GM12801 (cell line): ENCODE measurements around the gene CPZ.

Source experiments
- TF ChIP-seq, protein P1 (sequence below): IDR thresholded peaks from one replicate; pipeline ENCODE4 v1.5.1; 2011; ENCODE audit warnings: control low read depth; ENCODE audit not compliant: insufficient read length; ENCODE audit errors: extremely low read depth

The CPZ gene

DNA sequence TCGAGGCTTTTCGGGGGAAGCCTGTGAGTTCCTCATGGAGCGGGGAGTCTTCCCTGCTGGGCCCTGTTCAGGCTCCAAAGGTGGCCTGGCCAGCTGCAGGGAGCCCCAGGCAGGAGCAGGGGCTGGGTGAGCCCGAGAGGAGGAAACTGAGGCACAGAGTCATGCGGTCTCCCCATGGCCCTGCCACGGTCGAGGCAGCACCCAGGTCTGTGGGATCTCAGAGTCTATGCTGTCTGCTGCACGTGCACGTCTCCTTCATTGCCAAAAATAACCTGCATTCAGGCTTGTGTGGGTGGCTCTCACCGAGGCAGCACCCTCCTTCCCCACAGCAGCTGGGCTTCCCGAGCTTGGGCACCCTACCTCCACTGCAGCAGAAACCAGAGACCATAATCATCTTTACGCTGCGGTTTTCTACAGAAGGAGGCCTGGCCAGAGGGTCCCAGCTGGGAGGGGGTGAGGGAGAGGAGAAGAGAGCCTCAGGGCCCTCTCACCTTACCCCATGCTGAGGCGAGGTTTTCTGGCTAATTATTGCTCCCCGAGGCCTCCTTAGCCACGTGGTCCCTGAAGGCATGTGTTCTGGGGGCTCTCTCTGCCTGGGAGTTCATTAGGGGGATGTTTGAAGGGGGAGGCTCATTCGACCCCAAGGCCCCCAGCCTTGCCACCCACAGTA is 64.3 kb downstream of the CPZ start:
- TF ChIP-seq, protein P1, sequence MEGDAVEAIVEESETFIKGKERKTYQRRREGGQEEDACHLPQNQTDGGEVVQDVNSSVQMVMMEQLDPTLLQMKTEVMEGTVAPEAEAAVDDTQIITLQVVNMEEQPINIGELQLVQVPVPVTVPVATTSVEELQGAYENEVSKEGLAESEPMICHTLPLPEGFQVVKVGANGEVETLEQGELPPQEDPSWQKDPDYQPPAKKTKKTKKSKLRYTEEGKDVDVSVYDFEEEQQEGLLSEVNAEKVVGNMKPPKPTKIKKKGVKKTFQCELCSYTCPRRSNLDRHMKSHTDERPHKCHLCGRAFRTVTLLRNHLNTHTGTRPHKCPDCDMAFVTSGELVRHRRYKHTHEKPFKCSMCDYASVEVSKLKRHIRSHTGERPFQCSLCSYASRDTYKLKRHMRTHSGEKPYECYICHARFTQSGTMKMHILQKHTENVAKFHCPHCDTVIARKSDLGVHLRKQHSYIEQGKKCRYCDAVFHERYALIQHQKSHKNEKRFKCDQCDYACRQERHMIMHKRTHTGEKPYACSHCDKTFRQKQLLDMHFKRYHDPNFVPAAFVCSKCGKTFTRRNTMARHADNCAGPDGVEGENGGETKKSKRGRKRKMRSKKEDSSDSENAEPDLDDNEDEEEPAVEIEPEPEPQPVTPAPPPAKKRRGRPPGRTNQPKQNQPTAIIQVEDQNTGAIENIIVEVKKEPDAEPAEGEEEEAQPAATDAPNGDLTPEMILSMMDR: no peak

DNA sequence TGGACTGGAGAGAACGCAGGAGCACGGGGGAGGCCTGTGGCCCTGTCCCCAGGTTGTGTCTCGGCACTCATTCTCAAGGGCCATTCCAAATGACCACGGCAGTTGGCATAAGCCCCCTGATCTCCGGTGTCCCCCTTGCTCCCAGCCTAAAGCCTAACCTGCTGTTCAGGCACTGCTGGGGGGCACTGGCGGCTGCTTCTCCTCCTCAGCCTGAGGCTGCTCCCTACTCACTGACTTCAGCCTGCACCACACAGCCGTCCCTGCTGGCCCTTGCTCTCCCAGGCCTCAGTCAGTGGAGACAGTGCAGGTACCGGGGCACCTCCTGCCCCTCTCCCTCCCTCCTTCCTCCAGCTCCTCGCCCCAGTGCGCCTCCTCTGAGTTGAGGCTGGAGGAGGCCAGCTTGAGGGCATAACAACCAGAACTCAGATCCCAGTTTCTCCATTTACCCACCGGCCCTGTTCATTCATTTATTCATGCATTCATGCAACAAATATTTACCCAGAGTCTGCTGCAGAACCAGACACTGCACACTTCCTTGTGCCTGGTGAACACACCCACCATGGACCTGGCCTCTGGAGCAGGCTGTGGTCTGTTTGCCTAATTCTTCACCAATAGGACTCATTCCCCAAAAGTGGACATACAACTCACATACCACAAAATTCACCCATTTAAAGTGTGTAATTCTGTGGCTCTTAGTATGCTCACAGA is 65.0 kb downstream of the CPZ start:
- TF ChIP-seq, protein P1: no peak

DNA sequence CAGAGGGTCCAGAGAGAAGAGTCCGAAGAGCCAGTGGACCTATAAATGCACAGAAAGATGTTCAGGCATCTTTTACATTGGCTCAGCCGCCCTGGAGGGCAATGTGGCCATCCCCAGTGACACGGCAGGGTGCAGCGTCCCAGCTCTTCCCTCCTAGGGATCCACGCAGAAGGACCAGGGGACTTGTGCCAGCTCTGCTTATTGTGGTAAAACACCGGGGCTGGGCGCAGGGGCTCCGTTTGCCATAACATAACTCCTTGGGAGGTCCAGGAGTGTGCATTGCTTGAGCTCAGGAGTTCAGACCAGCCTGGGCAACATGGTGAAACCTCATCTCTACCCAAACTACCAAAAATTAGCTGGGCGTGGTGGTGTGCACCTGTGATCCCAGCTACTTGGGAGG is 70.2 kb downstream of the CPZ start:
- TF ChIP-seq, protein P1: no peak

DNA sequence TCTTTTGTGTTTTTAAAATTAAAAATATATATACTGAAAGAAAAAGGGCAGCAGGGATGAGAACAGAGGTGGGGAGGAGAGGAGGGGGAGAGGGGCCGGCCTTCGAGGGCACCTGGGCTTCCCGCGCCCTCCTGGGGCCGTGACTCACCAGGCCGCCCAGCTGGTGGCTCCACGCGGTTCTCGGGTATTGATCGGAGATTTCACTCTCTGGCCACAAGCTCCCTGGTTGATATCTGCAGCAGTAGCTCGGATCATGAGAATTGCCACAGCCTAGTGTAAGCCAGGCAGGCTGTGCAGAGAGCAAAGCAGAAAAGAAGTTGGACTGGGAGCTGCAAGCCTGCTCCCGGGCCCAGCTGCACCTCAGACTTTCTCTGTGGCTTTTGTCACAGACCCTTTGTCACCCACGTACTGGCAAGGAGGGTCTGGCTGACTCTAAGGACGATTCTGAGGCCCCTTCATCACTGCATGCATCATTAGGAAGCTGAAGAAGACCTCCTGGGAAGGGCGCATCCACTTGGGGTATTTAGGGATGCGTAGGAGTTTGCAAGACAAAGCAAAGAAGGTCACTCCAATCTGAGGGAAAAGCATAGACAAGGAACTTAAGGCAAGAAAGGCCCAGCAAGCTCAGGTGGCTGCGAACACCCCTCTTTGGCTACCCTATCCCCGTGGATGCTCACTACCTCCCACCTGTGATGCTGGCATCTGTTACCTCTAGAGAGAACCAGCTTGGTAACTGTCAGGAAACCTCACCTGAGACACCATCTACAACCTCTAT is 71.7 kb downstream of the CPZ start:
- TF ChIP-seq, protein P1: no peak

DNA sequence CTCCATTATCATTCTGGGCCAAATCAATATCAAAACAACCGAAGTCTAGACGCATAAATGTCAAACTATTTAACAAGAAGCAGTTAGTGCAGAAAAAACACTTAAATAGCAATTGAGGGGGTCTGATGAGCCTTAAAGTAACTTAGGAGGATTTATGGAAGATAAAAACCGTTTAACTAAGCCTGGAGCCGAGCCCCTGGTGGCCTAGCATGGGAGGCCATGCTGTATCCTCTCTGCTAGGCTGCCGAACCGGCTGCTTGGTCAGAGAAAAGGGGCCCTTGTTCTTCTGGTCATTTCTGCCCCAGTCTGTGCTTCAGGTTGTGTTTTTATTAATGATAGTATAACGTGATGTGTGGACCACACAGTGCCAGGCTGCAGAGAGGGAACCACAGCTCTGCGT is 72.4 kb downstream of the CPZ start:
- TF ChIP-seq, protein P1: no peak

DNA sequence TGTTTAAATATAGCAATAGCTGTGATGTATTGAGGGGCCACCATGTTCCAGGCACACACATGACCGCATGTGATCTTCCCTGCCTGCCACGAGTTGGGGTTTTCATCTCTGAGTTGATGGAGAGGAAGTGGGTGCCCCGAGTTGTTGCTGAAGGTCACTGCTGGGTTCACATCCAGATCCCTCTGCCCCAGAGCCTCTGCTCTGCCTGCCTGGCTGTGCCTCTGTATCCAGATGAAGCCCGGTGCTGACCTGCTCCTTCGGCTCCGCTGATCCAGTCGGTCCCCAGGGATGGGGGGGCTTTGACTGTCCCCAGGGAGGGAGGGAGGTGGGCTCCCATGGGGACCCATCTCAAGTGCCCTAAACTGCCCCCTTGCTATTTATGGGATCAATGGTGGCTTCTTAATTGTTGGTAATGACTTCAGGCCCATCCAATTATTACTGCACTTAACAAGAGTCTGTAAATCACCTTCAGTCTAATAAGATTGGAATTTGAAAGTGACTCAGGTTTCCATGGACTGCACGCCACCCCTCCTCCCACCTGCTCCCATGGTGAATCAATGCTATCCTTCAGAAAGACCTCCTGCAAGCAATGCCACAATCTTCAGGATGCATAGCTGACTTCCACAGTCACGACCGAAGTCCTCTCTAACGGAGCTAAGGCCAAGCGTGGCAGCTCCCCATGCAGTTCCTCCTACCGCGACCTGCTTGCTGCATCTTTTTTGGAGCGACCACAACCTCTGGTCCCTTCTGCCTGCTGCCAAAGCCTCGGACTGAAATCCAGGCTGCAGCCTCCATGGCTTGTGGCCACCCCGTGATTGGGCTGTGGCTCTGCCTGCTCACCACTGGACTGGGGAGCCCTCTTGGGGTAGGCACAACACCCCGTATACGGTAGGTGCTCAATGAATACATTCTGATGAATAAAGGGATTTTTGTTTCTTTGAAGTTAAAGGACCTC is 73.1 kb downstream of the CPZ start:
- TF ChIP-seq, protein P1: no peak

DNA sequence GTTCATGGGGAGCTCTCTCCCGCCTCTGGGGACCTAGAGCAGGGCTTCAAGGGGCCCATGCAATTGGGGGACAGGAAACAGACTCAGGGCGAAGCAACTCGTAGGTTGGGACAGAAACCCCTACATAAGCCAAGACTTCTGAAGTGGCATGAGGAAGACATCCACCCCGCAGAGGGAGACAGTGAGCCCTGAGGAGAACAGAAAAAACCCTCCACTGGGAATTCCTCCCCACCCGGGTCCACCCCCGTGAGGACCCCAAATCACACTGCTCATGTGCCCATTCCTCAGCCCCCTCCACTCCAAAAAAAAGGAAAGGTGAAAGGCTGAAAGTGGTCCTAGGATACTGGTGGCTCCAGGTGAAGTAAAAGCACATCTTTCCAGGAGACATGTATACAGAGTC is 74.0 kb downstream of the CPZ start:
- TF ChIP-seq, protein P1: no peak
